HPDE6-E6E7 (cell line): Measurements from ENCODE around the gene CFAP46.
"Not testable (repeated sequence)": the region's sequence is repeated elsewhere in the genome, so short reads cannot be mapped to it uniquely, and the experiment has no call there.

ENCODE experiments used
- DNase-seq: peaks from one replicate; pipeline ENCODE4 v3.0.0; 2011; ENCODE audit warnings: missing footprints; ENCODE audit errors: extremely low spot score

CFAP46 gene

GRCh38 chr10:132943791-132944404 lies 1.5 kb upstream of the CFAP46 start:
- no peak for DNase-seq

GRCh38 chr10:132943058-132943790 lies 854 bp upstream of the CFAP46 start:
- no peak for DNase-seq

DNA sequence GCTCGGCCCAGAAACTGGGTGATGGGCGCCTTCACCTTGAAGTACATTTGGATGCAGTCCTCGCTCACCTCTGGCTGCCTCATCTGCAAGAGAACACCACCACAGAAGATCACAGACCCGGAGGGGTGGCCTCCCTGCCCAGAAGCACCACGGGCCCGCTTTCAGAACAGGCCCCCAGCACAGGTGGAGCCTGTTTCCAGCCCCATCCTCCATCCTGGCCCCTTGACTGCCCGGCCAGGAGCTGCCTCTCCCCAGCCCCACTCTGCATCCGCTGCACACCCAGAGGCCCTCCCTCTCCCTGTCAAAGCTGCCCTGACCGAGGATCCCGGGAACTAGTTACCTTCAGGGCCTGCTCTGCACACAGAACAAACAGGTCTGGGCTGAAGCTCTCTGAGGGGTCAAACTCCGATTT lies 724 bp downstream of the CFAP46 start:
- DNase-seq: no peak

DNA sequence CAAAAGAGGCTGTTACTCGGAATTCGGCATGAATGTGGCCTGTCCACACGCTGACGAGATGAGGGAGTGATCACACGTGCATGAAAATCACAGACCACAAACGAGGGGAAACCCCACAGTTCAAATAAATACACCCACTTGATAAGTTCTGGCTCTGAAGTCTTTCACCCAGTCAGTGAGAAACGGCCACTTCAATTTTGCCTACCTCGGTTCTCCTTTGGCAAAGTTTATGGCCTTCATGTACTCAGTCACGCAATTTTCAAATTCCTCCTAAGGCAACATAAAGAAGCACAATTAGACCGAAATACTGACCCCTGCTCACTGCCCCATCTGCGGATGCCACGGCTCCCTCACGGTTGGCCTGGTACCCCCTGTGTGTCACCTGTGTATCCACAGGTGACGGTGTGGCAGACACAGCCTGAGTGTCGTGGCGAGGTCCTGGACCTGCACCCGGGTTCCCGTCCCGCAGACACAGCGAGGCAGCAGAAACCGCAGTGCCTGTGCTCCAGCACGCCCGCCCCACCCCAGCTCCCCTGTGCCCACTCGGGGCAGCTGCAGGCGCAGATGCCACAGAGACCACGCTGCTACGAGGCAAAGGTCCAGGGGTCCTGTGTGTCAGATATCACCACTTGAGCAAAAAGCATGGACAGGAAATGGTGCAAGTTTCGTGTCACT lies 1.4 kb downstream of the CFAP46 start:
- DNase-seq: no peak

DNA sequence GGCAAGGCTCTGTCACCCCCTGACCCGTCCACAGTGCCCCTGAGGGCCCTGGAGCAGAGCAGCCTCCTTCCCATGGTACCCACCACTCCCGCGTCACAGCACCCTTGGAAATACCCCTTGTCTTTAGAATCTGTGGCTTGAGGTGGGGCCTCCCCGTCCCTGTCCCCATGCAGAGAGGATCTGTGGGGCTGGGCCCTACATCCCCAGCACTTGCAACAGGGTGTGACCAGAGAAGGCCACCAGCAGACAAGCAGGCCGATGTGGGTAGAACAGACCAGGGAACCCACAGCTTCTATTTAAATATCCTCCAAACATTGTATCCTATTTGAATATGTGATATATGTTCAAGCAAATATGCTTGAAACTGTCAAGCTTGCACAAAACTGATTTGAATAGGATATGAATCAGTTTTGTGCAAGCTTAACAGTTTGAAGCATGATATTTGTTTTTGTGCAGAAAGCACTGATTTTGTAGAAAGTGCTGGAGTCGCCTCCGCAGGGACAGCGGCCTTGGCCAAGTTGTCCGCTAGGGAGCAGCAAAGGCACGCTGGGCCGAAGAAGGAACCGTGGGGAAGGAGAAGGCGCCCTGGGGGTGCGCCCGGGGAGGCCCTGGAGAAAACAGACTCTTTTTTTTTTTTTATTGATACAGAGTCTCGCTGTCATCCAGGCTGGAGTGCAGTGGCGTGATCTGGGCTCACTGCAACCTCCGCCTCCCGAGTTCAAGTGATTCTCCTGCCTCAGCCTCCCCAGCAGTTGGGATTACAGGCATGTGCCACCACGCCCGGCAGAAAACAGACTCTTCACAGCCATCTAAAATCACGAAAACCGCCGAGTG lies 2.2 kb downstream of the CFAP46 start:
- no peak for DNase-seq

DNA sequence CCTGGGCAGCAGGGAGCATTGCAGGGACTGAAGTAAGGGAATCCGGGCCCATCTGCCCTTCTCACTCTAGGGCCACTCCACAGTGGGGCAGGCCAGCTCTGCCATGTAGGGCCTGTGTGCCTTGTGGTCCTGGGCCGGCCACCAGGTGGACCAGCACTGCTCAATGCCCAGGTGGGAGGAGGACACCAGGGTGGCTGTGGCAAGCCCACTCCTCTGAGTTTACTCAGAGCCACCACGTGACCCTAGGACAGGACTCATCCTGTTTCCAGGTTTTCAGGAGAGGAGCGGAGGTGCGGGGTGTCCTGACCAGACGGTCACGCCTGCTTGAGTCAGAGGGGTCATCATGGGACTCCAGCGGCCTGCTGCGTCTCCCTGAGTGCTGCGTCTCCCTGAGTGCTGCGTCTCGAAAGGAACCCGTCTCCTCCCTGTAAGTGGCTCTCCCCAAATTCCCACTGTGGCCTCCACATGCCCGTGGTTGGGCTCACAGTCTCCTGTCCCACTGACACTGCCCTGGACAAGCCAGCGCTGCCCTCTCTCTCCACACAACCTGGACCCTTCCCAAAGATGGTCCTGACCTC lies 2.9 kb downstream of the CFAP46 start:
- DNase-seq: no peak

DNA sequence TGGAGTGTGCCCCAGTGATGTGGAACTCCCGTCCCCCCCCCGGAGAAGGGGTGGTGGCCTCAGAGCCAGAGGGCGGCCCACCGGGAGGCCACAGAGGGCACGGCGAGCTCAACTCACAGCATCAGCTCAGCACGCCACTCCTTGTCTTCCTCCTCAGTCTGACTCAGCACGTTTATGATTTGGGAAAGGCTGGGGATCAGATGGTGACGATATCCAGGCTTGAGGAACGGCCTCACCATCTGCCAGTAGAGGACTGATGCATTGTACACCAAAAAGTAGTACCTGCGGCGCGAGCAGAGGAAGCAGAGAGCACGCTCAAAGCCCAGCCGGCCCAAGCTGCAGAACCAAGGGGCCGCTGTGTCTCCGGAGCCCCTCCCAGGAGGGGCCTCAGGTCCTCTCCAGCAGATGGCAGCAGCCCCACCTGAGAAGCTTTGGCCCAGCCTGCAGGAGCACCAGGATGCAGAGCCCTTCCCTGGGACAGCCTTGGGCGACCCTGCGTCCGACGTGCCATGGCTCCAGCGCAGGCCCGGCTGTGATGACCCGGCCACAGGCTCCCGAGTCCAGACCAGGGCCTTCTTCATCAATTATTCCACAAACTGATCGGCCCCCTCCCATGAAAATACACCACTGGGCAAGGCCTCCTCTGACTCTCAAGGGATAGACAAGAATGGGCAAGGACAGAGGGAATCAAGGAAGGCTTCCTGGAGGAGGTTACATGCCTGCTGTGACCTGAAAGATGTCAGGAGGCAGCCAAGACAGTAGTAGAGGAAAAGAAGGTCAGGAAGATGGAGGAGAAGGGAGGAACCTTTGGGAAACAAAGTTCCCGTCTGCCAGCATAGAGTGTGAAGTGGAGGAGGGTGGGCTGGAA lies 3.7 kb downstream of the CFAP46 start:
- no peak for DNase-seq

GRCh38 chr10:132937861-132938260 lies 4.5 kb downstream of the CFAP46 start:
- no peak for DNase-seq

DNA sequence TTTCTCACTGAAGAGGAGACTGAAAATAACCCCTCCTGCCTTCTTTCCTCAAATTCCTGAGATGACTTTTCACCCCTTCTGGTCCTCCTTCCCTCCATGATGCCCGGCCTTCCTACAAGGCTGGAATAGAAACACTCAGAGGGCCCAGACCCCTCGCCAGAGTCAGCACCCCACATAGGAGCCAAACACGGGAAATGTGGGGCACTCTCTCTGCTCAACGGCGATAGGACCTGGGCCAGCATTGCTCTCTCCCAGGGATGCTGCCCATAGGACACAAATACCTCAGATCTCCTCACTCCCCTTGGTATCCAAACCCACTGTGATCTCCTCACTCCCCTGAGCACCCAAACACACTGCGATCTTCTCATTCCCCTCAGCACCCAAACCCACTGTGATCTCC lies 7.4 kb downstream of the CFAP46 start:
- no peak for DNase-seq

DNA sequence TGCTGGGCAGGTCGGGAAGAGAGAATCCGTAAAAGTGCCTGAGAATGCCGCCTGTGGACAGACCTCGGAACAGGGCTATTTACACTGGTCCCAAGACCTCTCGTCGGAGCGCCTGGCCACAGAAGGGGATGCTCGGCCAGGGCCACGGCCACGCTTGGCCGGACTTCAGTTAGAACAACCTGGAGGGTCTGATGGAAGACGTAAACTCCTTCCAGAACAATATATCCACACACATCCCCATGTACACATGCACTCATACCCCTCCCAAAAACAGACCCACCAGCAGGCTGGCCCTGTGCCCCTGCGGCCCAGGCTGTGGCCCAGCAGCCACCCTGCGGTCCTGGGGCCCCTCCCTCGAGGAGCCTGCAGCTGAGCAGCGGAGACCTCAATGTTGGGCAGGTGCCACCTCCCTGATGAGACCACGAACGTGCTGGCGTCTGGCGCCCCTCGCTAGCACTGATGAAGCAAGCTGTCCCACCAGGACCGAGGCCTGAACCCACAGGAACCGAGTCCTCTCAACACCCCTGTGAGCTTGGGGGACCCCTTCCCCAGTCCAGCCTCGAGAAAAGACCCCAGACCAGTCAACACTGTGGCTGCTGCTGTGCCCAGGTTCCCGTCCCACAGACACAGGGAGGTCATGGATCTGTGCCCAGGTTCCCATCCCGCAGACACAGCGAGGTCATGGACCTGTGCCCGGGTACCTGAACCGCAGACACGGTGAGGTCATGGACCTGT lies 8.9 kb downstream of the CFAP46 start:
- DNase-seq: no peak

DNA sequence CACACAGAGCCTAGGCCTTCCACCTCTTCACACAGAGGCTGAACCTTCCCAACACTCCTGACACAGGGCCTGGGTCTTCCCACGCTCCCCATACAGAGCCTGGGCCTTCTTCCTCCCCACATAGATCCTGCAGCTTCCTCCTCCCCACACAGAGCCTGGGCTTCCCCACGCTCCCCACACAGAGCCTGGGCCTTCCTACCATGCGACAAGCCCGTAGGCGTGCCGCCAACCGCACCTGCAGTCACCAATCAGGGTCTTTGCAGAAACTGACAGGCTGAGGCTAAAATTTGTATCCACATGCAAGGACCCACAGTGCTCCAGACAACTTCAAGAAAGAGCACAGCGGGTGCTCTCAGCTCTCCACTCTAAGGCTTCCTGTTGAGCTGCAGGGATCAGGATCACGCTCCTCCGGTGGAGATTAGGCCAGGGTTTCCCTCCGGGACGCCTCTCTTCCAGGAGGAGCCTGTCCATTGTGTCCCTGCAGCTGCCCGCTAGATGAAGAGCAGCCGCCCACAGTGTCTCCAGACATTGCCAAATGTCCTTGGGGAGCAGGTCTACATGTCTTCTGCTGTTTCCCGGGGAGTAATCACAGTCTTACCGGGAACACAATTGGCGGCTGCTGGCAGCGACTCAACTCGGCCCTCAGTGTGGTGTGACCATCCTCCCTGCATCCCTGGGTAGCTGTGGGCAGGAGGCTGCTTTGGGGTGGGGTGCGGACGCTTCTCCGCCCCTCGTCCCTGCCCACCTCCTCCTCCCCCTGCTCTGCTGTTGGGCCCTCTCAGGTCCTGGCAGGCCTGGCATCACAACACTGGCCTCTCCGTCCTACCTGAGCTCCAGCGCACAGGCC lies 9.7 kb downstream of the CFAP46 start:
- DNase-seq: no peak

DNA sequence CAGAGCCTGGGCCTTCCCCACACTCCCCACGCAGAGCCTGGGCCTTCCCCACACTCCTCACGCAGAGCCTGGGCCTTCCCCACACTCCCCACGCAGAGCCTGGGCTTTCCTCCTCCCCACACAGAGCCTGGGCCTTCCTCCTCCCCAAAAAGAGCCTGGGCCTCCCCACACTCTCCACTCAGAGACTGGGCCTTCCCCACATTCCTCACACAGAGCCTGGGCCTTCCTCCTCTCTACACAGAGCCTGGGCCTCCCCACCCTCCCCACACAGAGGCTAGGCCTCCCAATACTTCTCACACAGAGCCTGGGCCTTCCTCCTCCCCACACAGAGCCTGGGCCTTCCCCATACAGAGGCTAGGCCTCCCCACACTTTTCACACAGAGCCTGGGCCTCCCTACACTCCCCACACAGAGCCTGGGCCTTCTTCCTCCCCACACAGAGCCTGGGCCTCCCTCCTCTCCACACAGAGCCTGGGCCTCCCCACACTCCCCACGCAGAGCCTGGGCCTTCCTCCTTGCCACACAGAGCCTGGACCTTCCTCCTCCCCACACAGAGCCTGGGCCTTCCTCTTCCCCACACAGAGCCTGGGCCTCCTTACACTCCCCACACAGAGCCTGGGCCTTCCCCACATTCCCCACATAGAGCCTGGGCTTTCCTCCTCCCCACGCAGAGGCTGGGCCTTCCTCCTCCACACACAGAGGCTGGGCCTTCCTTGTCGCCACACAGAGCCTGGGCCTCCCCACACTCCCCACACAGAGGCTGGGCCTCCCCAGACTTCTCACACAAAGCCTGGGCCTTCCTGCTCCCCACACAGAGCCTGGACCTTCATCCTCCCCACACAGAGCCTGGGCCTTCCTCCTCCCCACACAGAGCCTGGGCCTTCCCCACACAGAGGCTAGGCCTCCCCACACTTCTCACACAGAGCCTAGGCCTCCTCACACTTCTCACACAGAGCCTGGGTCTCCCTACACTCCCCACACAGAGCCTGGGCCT lies 10.8 kb downstream of the CFAP46 start:
- DNase-seq: not testable (repeated sequence)

DNA sequence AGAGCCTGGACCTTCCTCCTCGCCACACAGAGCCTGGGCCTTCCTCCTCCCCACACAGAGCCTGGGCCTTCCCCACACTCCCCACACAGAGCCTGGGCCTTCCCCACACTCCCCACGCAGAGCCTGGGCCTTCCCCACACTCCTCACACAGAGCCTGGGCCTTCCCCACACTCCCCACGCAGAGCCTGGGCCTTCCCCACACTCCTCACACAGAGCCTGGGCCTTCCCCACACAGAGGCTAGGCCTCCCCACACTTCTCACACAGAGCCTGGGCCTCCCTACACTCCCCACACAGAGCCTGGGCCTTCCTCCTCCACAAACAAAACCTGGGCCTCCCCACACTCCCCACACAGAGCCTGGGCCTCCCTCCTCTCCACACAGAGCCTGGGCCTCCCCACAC lies 11.7 kb downstream of the CFAP46 start:
- DNase-seq: not testable (repeated sequence)

- no peak for DNase-seq
These were observed 12.3 kb downstream of the CFAP46 start for GRCh38 chr10:132929953-132930548.

- no peak for DNase-seq
These were observed 12.9 kb downstream of the CFAP46 start for GRCh38 chr10:132929480-132929879.

GRCh38 chr10:132928261-132928660 lies 14.1 kb downstream of the CFAP46 start:
- DNase-seq: no peak

- DNase-seq: no peak
These were observed 14.5 kb downstream of the CFAP46 start for GRCh38 chr10:132927824-132928223.
